ENCODE data around the gene KCNE4.

The KCNE4 gene

GRCh38 chr2:223019390-223019930 is 32.5 kb upstream of the KCNE4 start:
- ATAC-seq: no peak
- TF ChIP-seq ARNTL (CRISPR knock-in tag; IDR thresholded peaks at IDR 0.05; ENCODE audit: borderline replicate concordance, low read depth): no peak
- TF ChIP-seq ZNF70 (CRISPR knock-in tag; IDR thresholded peaks at IDR 0.05): no peak
- TF ChIP-seq BACH2 (CRISPR knock-in tag; IDR thresholded peaks at IDR 0.05; ENCODE audit: borderline replicate concordance): no peak
- no peak for TF ChIP-seq RARB (CRISPR knock-in tag; IDR thresholded peaks at IDR 0.05)
- TF ChIP-seq, protein P1, sequence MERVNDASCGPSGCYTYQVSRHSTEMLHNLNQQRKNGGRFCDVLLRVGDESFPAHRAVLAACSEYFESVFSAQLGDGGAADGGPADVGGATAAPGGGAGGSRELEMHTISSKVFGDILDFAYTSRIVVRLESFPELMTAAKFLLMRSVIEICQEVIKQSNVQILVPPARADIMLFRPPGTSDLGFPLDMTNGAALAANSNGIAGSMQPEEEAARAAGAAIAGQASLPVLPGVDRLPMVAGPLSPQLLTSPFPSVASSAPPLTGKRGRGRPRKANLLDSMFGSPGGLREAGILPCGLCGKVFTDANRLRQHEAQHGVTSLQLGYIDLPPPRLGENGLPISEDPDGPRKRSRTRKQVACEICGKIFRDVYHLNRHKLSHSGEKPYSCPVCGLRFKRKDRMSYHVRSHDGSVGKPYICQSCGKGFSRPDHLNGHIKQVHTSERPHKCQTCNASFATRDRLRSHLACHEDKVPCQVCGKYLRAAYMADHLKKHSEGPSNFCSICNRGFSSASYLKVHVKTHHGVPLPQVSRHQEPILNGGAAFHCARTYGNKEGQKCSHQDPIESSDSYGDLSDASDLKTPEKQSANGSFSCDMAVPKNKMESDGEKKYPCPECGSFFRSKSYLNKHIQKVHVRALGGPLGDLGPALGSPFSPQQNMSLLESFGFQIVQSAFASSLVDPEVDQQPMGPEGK (CRISPR knock-in tag; IDR thresholded peaks at IDR 0.05; ENCODE audit: borderline replicate concordance): no peak
- no peak for TF ChIP-seq TOX (CRISPR knock-in tag; IDR thresholded peaks at IDR 0.05; ENCODE audit: borderline replicate concordance)
- no peak for TF ChIP-seq ZFP30 (CRISPR knock-in tag; IDR thresholded peaks at IDR 0.05)
- no peak for TF ChIP-seq GLIS3 (CRISPR knock-in tag; IDR thresholded peaks at IDR 0.05)
- no peak for TF ChIP-seq ZNF8 (CRISPR knock-in tag; IDR thresholded peaks at IDR 0.05)
- TF ChIP-seq PPARA (CRISPR knock-in tag; IDR thresholded peaks at IDR 0.05; ENCODE audit: borderline replicate concordance): no peak
- no peak for TF ChIP-seq SNAI2 (CRISPR knock-in tag; IDR thresholded peaks at IDR 0.05)
- no peak for TF ChIP-seq ISL1 (CRISPR knock-in tag; IDR thresholded peaks at IDR 0.05)
- TF ChIP-seq ZFP3 (CRISPR knock-in tag; IDR thresholded peaks at IDR 0.05): no peak
- TF ChIP-seq CSRNP3 (CRISPR knock-in tag; IDR thresholded peaks at IDR 0.05): no peak
- TF ChIP-seq, protein P2, sequence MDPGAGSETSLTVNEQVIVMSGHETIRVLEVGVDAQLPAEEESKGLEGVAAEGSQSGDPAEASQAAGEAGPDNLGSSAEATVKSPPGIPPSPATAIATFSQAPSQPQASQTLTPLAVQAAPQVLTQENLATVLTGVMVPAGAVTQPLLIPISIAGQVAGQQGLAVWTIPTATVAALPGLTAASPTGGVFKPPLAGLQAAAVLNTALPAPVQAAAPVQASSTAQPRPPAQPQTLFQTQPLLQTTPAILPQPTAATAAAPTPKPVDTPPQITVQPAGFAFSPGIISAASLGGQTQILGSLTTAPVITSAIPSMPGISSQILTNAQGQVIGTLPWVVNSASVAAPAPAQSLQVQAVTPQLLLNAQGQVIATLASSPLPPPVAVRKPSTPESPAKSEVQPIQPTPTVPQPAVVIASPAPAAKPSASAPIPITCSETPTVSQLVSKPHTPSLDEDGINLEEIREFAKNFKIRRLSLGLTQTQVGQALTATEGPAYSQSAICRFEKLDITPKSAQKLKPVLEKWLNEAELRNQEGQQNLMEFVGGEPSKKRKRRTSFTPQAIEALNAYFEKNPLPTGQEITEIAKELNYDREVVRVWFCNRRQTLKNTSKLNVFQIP (CRISPR knock-in tag; IDR thresholded peaks at IDR 0.05; ENCODE audit: borderline replicate concordance, low read depth): no peak
- no peak for TF ChIP-seq ESRRG (CRISPR knock-in tag; IDR thresholded peaks at IDR 0.05)
- no peak for TF ChIP-seq CREB5 (CRISPR knock-in tag; IDR thresholded peaks at IDR 0.05; ENCODE audit: low read depth)
- TF ChIP-seq, protein P3, sequence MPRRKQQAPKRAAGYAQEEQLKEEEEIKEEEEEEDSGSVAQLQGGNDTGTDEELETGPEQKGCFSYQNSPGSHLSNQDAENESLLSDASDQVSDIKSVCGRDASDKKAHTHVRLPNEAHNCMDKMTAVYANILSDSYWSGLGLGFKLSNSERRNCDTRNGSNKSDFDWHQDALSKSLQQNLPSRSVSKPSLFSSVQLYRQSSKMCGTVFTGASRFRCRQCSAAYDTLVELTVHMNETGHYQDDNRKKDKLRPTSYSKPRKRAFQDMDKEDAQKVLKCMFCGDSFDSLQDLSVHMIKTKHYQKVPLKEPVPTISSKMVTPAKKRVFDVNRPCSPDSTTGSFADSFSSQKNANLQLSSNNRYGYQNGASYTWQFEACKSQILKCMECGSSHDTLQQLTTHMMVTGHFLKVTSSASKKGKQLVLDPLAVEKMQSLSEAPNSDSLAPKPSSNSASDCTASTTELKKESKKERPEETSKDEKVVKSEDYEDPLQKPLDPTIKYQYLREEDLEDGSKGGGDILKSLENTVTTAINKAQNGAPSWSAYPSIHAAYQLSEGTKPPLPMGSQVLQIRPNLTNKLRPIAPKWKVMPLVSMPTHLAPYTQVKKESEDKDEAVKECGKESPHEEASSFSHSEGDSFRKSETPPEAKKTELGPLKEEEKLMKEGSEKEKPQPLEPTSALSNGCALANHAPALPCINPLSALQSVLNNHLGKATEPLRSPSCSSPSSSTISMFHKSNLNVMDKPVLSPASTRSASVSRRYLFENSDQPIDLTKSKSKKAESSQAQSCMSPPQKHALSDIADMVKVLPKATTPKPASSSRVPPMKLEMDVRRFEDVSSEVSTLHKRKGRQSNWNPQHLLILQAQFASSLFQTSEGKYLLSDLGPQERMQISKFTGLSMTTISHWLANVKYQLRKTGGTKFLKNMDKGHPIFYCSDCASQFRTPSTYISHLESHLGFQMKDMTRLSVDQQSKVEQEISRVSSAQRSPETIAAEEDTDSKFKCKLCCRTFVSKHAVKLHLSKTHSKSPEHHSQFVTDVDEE (CRISPR knock-in tag; IDR thresholded peaks at IDR 0.05): no peak
- TF ChIP-seq ZC3H10 (CRISPR knock-in tag; IDR thresholded peaks at IDR 0.05): no peak
- TF ChIP-seq OSR1 (CRISPR knock-in tag; IDR thresholded peaks at IDR 0.05): no peak

- ATAC-seq: no peak
These were observed 31.8 kb upstream of the KCNE4 start for GRCh38 chr2:223019987-223020717.

More at GRCh38 chr2:223019987-223020717, 31.8 kb upstream of the KCNE4 start:
- TF ChIP-seq RARB (CRISPR knock-in tag; IDR thresholded peaks at IDR 0.05) (no peak), ZNF565 (CRISPR knock-in tag; conservative IDR thresholded peaks at IDR 0.05; ENCODE audit: low read depth) (no peak), PPARA (CRISPR knock-in tag; IDR thresholded peaks at IDR 0.05; ENCODE audit: borderline replicate concordance) (no peak), GLIS3 (CRISPR knock-in tag; IDR thresholded peaks at IDR 0.05) (no peak), CSRNP3 (CRISPR knock-in tag; IDR thresholded peaks at IDR 0.05) (no peak), SNAI2 (CRISPR knock-in tag; IDR thresholded peaks at IDR 0.05) (no peak), ZC3H10 (CRISPR knock-in tag; IDR thresholded peaks at IDR 0.05) (no peak), ESRRG (CRISPR knock-in tag; IDR thresholded peaks at IDR 0.05) (no peak), BACH2 (CRISPR knock-in tag; IDR thresholded peaks at IDR 0.05; ENCODE audit: borderline replicate concordance) (no peak), TOX (CRISPR knock-in tag; IDR thresholded peaks at IDR 0.05; ENCODE audit: borderline replicate concordance) (no peak)
